HepG2 (cell line): ENCODE results near the gene CEMP1. TPM values are rescaled to one million over a fixed set of nuclear protein-coding genes. Genes with fewer than 3 reads are reported as not detected.

Source experiments
- ATAC-seq: fragments of 200-7000 bp; cut with Tn5 transposase; 3 replicates; pipeline ENCODE4 v1.9.1; 2020; ENCODE audit warnings: mild to moderate bottlenecking, moderate library complexity
- BruUV-seq: library from RNA; stranded (reverse); fragments of 400-500 nt; replicated peaks from 2 replicates; lab custom pipeline; 2021; lab: Mats Ljungman, UMichigan
- CTCF ChIA-PET: fragments of 300-600 bp; formaldehyde crosslinking; extraction: SDS; loops from one replicate; lab custom pipeline; 2021; ENCODE audit warnings: low total read pairs, inconsistent platforms, low intra/inter-chr PET ratio; lab: Yijun Ruan, JAX
- POLR2A ChIA-PET: fragments of 350-600 bp; sonication (Branson Sonifier 250); formaldehyde crosslinking; loops from one replicate; lab custom pipeline; 2020; ENCODE audit warnings: antibody characterized with exemption, inconsistent platforms; lab: Yijun Ruan, JAX
- DNase-seq: peaks from one replicate; pipeline ENCODE4 v3.0.0-alpha.2; 2015; ENCODE audit warnings: low spot score
- FAIRE-seq: peaks from 3 replicates; lab custom pipeline; 2011; peaks lifted over from hg19 to GRCh38; lab: Jason Lieb, UNC
- H2AFZ ChIP-seq: one replicate; pipeline ENCODE4 v1.6.1; 2011; ENCODE audit warnings: low read length, inconsistent platforms
- H3K27ac ChIP-seq: fragments of 300-600 bp; 3 replicates; pipeline ENCODE4 v1.8.0; 2011; ENCODE audit warnings: mixed run types, mild to moderate bottlenecking, mixed read lengths, low read length, inconsistent platforms; ENCODE audit not compliant: insufficient read depth; ENCODE audit errors: extremely low read length
- H3K27me3 ChIP-seq, 2 experiments: fragments of 200-600 bp in 1 of 2; 2 replicates in 1 of 2; 3 replicates in 1 of 2; pipeline versions ENCODE4 v1.6.0 to v1.8.0; 2011; ENCODE audit warnings: low read length in 2 of 2, mild to moderate bottlenecking in 2 of 2, moderate library complexity in 2 of 2, inconsistent platforms in 1 of 2; ENCODE audit not compliant: insufficient read depth in 2 of 2, control insufficient read depth in 1 of 2
- H3K36me3 ChIP-seq, 2 experiments: fragments of 200-600 bp in 1 of 2; replicated peaks in 1 of 2; 2 replicates in 1 of 2; 3 replicates in 1 of 2; pipeline versions ENCODE4 v1.5.1 to v1.8.0; 2011; ENCODE audit warnings: low read length in 2 of 2, inconsistent platforms in 1 of 2; ENCODE audit not compliant: insufficient read depth in 2 of 2, control insufficient read depth in 1 of 2
- H3K4me1 ChIP-seq: 2 replicates; pipeline ENCODE4 v1.5.1; 2012; ENCODE audit warnings: low read length, inconsistent platforms; ENCODE audit not compliant: insufficient read depth
- H3K4me2 ChIP-seq: 2 replicates; pipeline ENCODE4 v1.6.0; 2011; ENCODE audit warnings: low read depth, low read length, inconsistent platforms
- H3K4me3 ChIP-seq, 3 experiments: fragments of 200-600 bp in 1 of 3; sonication (generic), shearing (Covaris generic) in 1 of 3; replicated peaks in 1 of 3; 2 replicates each; pipeline ENCODE4 v1.5.1; 2011 to 2016; ENCODE audit warnings: low read length in 3 of 3, inconsistent platforms in 2 of 3, low read depth in 2 of 3, mild to moderate bottlenecking in 2 of 3, control low read depth in 1 of 3, mixed read lengths in 1 of 3; ENCODE audit not compliant: insufficient read depth in 1 of 3
- H3K79me2 ChIP-seq: one replicate; pipeline ENCODE4 v1.6.1; 2011; ENCODE audit warnings: low read length, inconsistent platforms; ENCODE audit not compliant: insufficient read depth
- H3K9ac ChIP-seq: 2 replicates; pipeline ENCODE4 v1.6.0; 2011; ENCODE audit warnings: mild to moderate bottlenecking, low read depth, low read length, inconsistent platforms; ENCODE audit not compliant: insufficient read depth
- H3K9me3 ChIP-seq: 2 replicates; pipeline ENCODE4 v1.5.1; 2012; ENCODE audit warnings: mild to moderate bottlenecking, low read length
- H4K20me1 ChIP-seq: 2 replicates; pipeline ENCODE4 v1.6.0; 2011; ENCODE audit warnings: inconsistent platforms, mild to moderate bottlenecking, low read length, moderate library complexity; ENCODE audit not compliant: insufficient read depth
- ELF3 ChIP-seq: IDR thresholded peaks from 2 replicates; pipeline ENCODE4 v1.6.1; 2016; ENCODE audit warnings: missing genetic modification reagents, missing compliant biosample characterization
- EP300 ChIP-seq, 3 experiments: sonication (generic) in 1 of 3; formaldehyde crosslinking in 1 of 3; IDR thresholded peaks; 2 replicates each; pipeline versions ENCODE4 v1.5.1 to v1.6.1; 2011 to 2020; ENCODE audit warnings: low read depth in 2 of 3, low read length in 2 of 3, borderline replicate concordance in 1 of 3, improper control_type of control experiment in 1 of 3, mild to moderate bottlenecking in 1 of 3, missing genetic modification reagents in 1 of 3, moderate library complexity in 1 of 3
- FOXP1 ChIP-seq, 2 experiments: fragments of 450-650 bp in 1 of 2; IDR thresholded peaks; 2 replicates each; pipeline ENCODE4 v1.6.1; 2017 to 2018; ENCODE audit warnings: antibody characterized with exemption in 1 of 2
- GZF1 ChIP-seq: sonication (generic); formaldehyde crosslinking; IDR thresholded peaks from 2 replicates; pipeline ENCODE4 v1.5.1; 2020; ENCODE audit warnings: mild to moderate bottlenecking, missing genetic modification reagents
- PRDM15 ChIP-seq: sonication (generic); formaldehyde crosslinking; IDR thresholded peaks from 2 replicates; pipeline ENCODE4 v1.4.0; 2020; ENCODE audit warnings: missing genetic modification reagents
- ZMAT5 ChIP-seq: sonication (generic); formaldehyde crosslinking; IDR thresholded peaks from 2 replicates; pipeline ENCODE4 v1.5.0; 2020; ENCODE audit warnings: mild to moderate bottlenecking, low read depth, missing genetic modification reagents, borderline replicate concordance
- ZNF34 ChIP-seq: sonication (generic); formaldehyde crosslinking; IDR thresholded peaks from 2 replicates; pipeline ENCODE4 v1.4.0; 2020; ENCODE audit warnings: mild to moderate bottlenecking, missing genetic modification reagents, borderline replicate concordance
- ZNF605 ChIP-seq: sonication (generic); formaldehyde crosslinking; IDR thresholded peaks from 2 replicates; pipeline ENCODE4 v1.8.0; 2022; ENCODE audit warnings: mild to moderate bottlenecking, missing genetic modification reagents
- ZSCAN9 ChIP-seq: IDR thresholded peaks from 2 replicates; pipeline ENCODE4 v1.6.1; 2016; ENCODE audit warnings: borderline replicate concordance
- WGBS: methylation state at CpG from one replicate; pipeline ENCODE4 v1.1.6; 2017; ENCODE audit warnings: low lambda C conversion rate; 5-methylcytosine and 5-hydroxymethylcytosine counted together
- in situ Hi-C: cut with HindIII; loops from 2 replicates; pipeline ENCODE4 v1.10.0; 2017; ENCODE audit warnings: low pct_unique_long_range_greater_than_20kb; ENCODE audit not compliant: extremely low pct_ligation_motif_present
- intact Hi-C: fragments of 100-400 bp; cut with micrococcal nuclease; formaldehyde crosslinking; loops from one replicate; pipeline ENCODE4 v1.10.0; 2022; ENCODE audit not compliant: unreplicated experiment
- polyA plus RNA-seq, 8 experiments: library from polyadenylated mRNA; depleted of rRNA in 3 of 8; stranded (reverse) in 7 of 8; unstranded in 1 of 8; fragments of >200 nt; fragmentation: Illumina TruSeq in 4 of 8; extraction: Trizol in 4 of 8; gene quantifications; 2 replicates each; pipeline versions ENCODE4 v1.2.1 to v1.2.3, GENCODE V29; 2011 to 2016; ENCODE audit warnings: low read depth in 4 of 8, missing spikeins in 1 of 8, mixed read lengths in 1 of 8; ENCODE audit not compliant: insufficient read depth in 1 of 8
- total RNA-seq, 5 experiments: library from RNA; depleted of rRNA; stranded (reverse); fragments of >200 nt; fragmentation: Illumina TruSeq; extraction: Trizol; gene quantifications; 2 replicates each; pipeline ENCODE4 v1.2.3, GENCODE V29; 2016; ENCODE audit warnings: low read depth in 1 of 5

Gene CEMP1
- total and polyA plus RNA-seq, 2 of the 13 experiments (the other 11 are each of a cell fraction or from before 2014, with no cell fraction given), result not detected

GRCh38 chr16:2516391-2517240, 14.6 kb downstream of the CEMP1 start:
- no peaks in the 10 kb centered on the region for H3K9me3 ChIP-seq
- no peaks in the 10 kb centered on the region; a peak in 1 of 5 replicates for H3K27me3 ChIP-seq
- peaks cover 2 to 14% of the 10 kb centered on the region in 2 experiments; a peak in 4 of 5 replicates for H3K36me3 ChIP-seq
- CTCF ChIA-PET, result no interaction called here
- in situ Hi-C loops (no loop called here), intact Hi-C loops (no loop called here)
- no peak for FAIRE-seq
- peak overlapping the region in 1 of 3 experiments; percentile 94; a peak in 1 of 6 replicates for H3K4me3 ChIP-seq
- POLR2A ChIA-PET, result interaction anchor here (4.2 kb wide), 1 partner anchor 8 kb away, joined by 42 read pairs; no protein-coding TSS in a partner anchor
- no peak overlapping the region for H2AFZ ChIP-seq
- peaks cover 57% of the 10 kb centered on the region for H3K79me2 ChIP-seq
- peak overlapping the region; percentile 16 for H3K9ac ChIP-seq
- 71% methylated on average over 10 of the region's 11 CpGs for WGBS
- H4K20me1 ChIP-seq, result peaks cover 52% of the 10 kb centered on the region
- peak overlapping the region; percentile 42 for H3K27ac ChIP-seq
- H3K4me2 ChIP-seq, result peak overlapping the region; percentile 84
- peaks cover 72% of the 10 kb centered on the region for H3K4me1 ChIP-seq
- ATAC-seq, result no peak
- no TSS peak for BruUV-seq
- no peak for DNase-seq
- TF ChIP-seq ZSCAN9 (CRISPR knock-in tag) (no peak), ZNF34 (CRISPR knock-in tag) (no peak), ZMAT5 (no peak), FOXP1 (IDR thresholded peaks at IDR 0.05) (no peak), FOXP1 (CRISPR knock-in tag; IDR thresholded peaks at IDR 0.05) (no peak), PRDM15 (CRISPR knock-in tag) (peak; percentile 62; the same call in 1 of the 2 replicates), ZNF605 (no peak), ELF3 (CRISPR knock-in tag) (peak; percentile 57; the same call in 1 of the 2 replicates), EP300 (IDR thresholded peaks at IDR 0.05; ENCODE audit: low read depth in 2 of 2, low read length in 2 of 2) (no peak), EP300 (CRISPR knock-in tag; IDR thresholded peaks at IDR 0.05; ENCODE audit: borderline replicate concordance) (no peak), GZF1 (CRISPR knock-in tag) (no peak)
